MM.1S (cell line): ENCODE data around the gene SLC4A8.
"Not testable (repeated sequence)": the region's sequence is repeated elsewhere in the genome, so short reads cannot be mapped to it uniquely, and the experiment has no call there.

Source experiments
- EZH2phosphoT487 ChIP-seq: fragments of 300-600 bp; sonication (generic); IDR thresholded peaks from 2 replicates; pipeline ENCODE4 v1.6.1; 2018; ENCODE audit warnings: antibody characterized with exemption, low read length
- TF ChIP-seq, protein P1 (sequence below): fragments of 300-600 bp; sonication (generic); IDR thresholded peaks from 2 replicates; pipeline ENCODE4 v1.5.1; 2016; ENCODE audit warnings: antibody characterized with exemption, low read length, mixed read lengths

DNA sequence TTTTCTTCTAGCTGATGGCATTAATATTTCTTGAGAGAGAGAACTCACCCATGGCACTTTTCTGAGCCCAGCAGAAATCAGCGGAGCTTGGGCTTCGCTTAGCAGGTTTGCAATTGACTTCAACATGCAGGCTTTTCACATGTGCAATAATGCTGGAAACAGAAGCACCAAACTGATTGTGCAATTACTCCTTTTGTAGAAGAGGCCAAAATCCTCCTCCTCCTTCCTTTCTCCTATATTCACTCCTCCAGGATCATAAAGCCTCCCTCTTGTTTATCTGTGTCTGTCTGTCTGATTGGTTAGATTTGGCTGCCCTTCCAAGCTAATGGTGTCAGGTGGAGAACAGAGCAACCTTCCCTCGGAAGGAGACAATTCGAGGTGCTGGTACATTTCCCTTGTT lies 90.4 kb downstream of the SLC4A8 start:
- TF ChIP-seq, protein P1, sequence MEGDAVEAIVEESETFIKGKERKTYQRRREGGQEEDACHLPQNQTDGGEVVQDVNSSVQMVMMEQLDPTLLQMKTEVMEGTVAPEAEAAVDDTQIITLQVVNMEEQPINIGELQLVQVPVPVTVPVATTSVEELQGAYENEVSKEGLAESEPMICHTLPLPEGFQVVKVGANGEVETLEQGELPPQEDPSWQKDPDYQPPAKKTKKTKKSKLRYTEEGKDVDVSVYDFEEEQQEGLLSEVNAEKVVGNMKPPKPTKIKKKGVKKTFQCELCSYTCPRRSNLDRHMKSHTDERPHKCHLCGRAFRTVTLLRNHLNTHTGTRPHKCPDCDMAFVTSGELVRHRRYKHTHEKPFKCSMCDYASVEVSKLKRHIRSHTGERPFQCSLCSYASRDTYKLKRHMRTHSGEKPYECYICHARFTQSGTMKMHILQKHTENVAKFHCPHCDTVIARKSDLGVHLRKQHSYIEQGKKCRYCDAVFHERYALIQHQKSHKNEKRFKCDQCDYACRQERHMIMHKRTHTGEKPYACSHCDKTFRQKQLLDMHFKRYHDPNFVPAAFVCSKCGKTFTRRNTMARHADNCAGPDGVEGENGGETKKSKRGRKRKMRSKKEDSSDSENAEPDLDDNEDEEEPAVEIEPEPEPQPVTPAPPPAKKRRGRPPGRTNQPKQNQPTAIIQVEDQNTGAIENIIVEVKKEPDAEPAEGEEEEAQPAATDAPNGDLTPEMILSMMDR = not testable (repeated sequence)
- not testable (repeated sequence) for TF ChIP-seq EZH2phosphoT487
